Osteoblast (primary cell): ENCODE measurements around the gene TAF11L2. TPM values are rescaled to one million over a fixed set of nuclear protein-coding genes. Genes with fewer than 3 reads are reported as not detected.
"Not testable (repeated sequence)": the region's sequence is repeated elsewhere in the genome, so short reads cannot be mapped to it uniquely, and the experiment has no call there.

Experiments used
- DNase-seq: peaks from one replicate; pipeline ENCODE4 v3.0.0; 2011; ENCODE audit warnings: low spot score, mixed read lengths; ENCODE audit not compliant: insufficient read length; ENCODE audit errors: missing footprints
- H2AFZ ChIP-seq: 2 replicates; pipeline ENCODE4 v1.6.0; 2011; ENCODE audit warnings: mild to moderate bottlenecking, low read length
- H3K27ac ChIP-seq: 2 replicates; pipeline ENCODE4 v1.5.1; 2011; ENCODE audit warnings: mild to moderate bottlenecking, low read depth, low read length, moderate library complexity
- H3K27me3 ChIP-seq: 2 replicates; pipeline ENCODE4 v1.6.0; 2012; ENCODE audit warnings: mild to moderate bottlenecking, control low read depth, inconsistent platforms, low read length, moderate library complexity; ENCODE audit not compliant: insufficient read depth
- H3K36me3 ChIP-seq: 2 replicates; pipeline ENCODE4 v1.5.1; 2011; ENCODE audit warnings: mild to moderate bottlenecking, low read length, control low read depth, moderate library complexity; ENCODE audit not compliant: insufficient read depth
- H3K4me1 ChIP-seq: 2 replicates; pipeline ENCODE4 v1.5.1; 2011; ENCODE audit warnings: mild to moderate bottlenecking, low read length, control low read depth, moderate library complexity; ENCODE audit not compliant: insufficient read depth
- H3K4me2 ChIP-seq: 2 replicates; pipeline ENCODE4 v1.6.0; 2011; ENCODE audit warnings: mild to moderate bottlenecking, low read length; ENCODE audit not compliant: insufficient read depth
- H3K4me3 ChIP-seq: fragments of 200-600 bp; sonication (generic); 3 replicates; pipeline ENCODE4 v1.5.1; 2012; ENCODE audit warnings: mild to moderate bottlenecking, low read length, inconsistent platforms; ENCODE audit not compliant: insufficient read depth
- H3K79me2 ChIP-seq: 2 replicates; pipeline ENCODE4 v1.6.0; 2012; ENCODE audit warnings: mild to moderate bottlenecking, low read length, control low read depth, inconsistent platforms; ENCODE audit not compliant: insufficient read depth
- H3K9me3 ChIP-seq: 2 replicates; pipeline ENCODE4 v1.5.1; 2011; ENCODE audit warnings: low read depth, low read length, control low read depth
- H4K20me1 ChIP-seq: 2 replicates; pipeline ENCODE4 v1.6.0; 2012; ENCODE audit warnings: mild to moderate bottlenecking, low read length, control low read depth; ENCODE audit not compliant: insufficient read depth
- CTCF ChIP-seq: IDR thresholded peaks from 2 replicates; pipeline ENCODE4 v1.5.1; 2011; ENCODE audit warnings: mild to moderate bottlenecking, low read depth, low read length, moderate library complexity; ENCODE audit errors: extremely low read depth
- total RNA-seq: library from RNA; depleted of rRNA; stranded (reverse); fragments of >200 nt; gene quantifications from 2 replicates; pipeline ENCODE4 v1.2.3, GENCODE V29; 2012

TAF11L2 gene
- total RNA-seq, 1 donor = not detected

GRCh38 chr5:17461793-17462192 is 36.2 kb upstream of the TAF11L2 start:
- Histone ChIP-seq H3K79me2 (no peaks in the 10 kb centered on the region), H4K20me1 (no peaks in the 10 kb centered on the region), H3K27me3 (no peaks in the 10 kb centered on the region), H3K27ac (no peak overlapping the region), H2AFZ (no peak overlapping the region), H3K4me1 (no peaks in the 10 kb centered on the region), H3K4me2 (no peak overlapping the region), H3K9me3 (no peaks in the 10 kb centered on the region), H3K36me3 (no peaks in the 10 kb centered on the region), H3K4me3 (no peak overlapping the region)
- no peak for DNase-seq
- TF ChIP-seq CTCF = no peak

DNA sequence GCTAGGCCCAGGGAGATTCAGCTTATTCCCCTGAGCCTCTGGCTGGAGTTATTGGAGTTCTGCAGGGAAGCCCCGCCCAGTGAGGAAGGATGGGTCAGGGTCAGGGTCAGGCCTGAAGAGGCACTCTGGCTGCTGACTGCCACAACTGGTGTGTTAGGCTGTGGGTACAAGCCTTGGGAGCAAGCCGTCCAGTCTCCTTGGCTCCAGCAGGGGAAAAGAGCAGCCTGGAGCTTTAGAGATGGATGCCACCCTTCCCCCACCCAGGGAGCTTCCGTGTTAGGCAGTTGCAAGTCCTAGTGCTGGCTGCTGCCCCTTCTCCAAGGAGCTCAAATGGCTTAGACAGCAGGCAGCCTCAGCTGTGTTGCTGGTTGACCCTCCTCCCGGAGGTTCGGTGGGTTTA is 34.4 kb upstream of the TAF11L2 start:
- Histone ChIP-seq H4K20me1 (no peaks in the 10 kb centered on the region), H3K4me3 (no peak overlapping the region), H3K9me3 (no peaks in the 10 kb centered on the region), H3K27ac (no peak overlapping the region), H3K79me2 (no peaks in the 10 kb centered on the region), H3K36me3 (no peaks in the 10 kb centered on the region), H3K4me1 (no peaks in the 10 kb centered on the region), H3K27me3 (no peaks in the 10 kb centered on the region), H3K4me2 (no peak overlapping the region), H2AFZ (no peak overlapping the region)
- TF ChIP-seq CTCF = no peak
- no peak for DNase-seq

GRCh38 chr5:17470064-17470463 is 28.0 kb upstream of the TAF11L2 start:
- no peak overlapping the region for H3K4me3 ChIP-seq
- H3K27ac ChIP-seq = no peak overlapping the region
- H3K9me3 ChIP-seq = no peaks in the 10 kb centered on the region
- no peaks in the 10 kb centered on the region for H3K79me2 ChIP-seq
- no peaks in the 10 kb centered on the region for H4K20me1 ChIP-seq
- H3K36me3 ChIP-seq = no peaks in the 10 kb centered on the region
- H2AFZ ChIP-seq = no peak overlapping the region
- H3K27me3 ChIP-seq = no peaks in the 10 kb centered on the region
- TF ChIP-seq CTCF = no peak
- no peaks in the 10 kb centered on the region for H3K4me1 ChIP-seq
- H3K4me2 ChIP-seq = no peak overlapping the region
- DNase-seq = no peak

DNA sequence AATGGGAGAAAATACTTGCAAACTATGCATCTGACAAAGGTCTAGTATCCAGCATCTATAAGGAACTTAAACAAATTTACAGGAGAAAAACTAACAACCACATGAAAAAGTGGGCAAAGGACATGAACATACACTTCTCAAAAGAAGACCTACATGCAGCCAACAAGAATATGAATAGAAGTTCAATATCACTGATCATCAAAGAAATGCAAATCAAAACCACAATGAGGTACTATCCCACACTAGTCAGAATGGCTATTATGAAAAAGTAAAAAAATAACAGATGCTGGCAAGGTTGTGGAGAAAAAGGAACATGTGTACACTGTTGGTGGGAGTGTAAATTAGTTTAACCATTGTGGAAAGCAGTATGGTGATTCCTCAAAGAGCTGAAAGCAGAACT is 23.0 kb upstream of the TAF11L2 start:
- not testable (repeated sequence) for H3K4me2 ChIP-seq, H3K27ac ChIP-seq, H3K4me1 ChIP-seq, H4K20me1 ChIP-seq, H3K9me3 ChIP-seq, H3K27me3 ChIP-seq, H3K79me2 ChIP-seq, H3K4me3 ChIP-seq, H3K36me3 ChIP-seq, H2AFZ ChIP-seq, DNase-seq

DNA sequence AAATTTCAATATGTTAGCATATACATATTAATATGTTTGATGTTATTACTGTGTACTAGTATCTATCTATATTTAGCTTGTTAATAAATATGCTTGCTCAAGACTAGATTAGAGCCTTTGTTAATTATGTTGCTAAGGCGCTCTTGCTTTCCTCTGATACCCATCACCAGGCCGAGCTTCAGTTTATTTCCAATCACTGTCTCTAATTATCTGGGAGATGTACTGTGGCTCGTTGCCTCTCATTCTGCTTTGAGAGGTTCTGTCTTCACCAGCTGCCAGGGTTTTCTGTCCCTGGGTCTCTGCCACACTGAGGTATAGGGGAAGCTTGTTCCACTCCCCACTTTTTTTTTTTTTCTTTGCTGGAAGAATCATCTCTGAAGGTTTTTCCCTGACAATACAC is 21.0 kb upstream of the TAF11L2 start:
- Histone ChIP-seq H2AFZ (no peak overlapping the region), H3K27me3 (no peaks in the 10 kb centered on the region), H3K4me2 (no peak overlapping the region), H3K79me2 (no peaks in the 10 kb centered on the region), H4K20me1 (no peaks in the 10 kb centered on the region), H3K4me1 (no peaks in the 10 kb centered on the region), H3K9me3 (no peaks in the 10 kb centered on the region), H3K36me3 (no peaks in the 10 kb centered on the region), H3K27ac (no peak overlapping the region), H3K4me3 (no peak overlapping the region)
- DNase-seq = no peak
- TF ChIP-seq CTCF = no peak
